GM21360 (cell line): Measurements from ENCODE around the gene LIPC.

Experiments used
- ATAC-seq: cut with Tn5 transposase; IDR thresholded peaks from one replicate; pipeline ENCODE4 v1.9.1; 2021; ENCODE audit warnings: mild to moderate bottlenecking, moderate library complexity; ENCODE audit not compliant: unreplicated experiment

Gene LIPC

GRCh38 chr15:58605931-58606530 lies 174.2 kb downstream of the LIPC start:
- ATAC-seq: no peak

- no peak for ATAC-seq
These were observed 174.8 kb downstream of the LIPC start for GRCh38 chr15:58606577-58607080.

GRCh38 chr15:58608129-58608590 lies 176.4 kb downstream of the LIPC start:
- no peak for ATAC-seq

GRCh38 chr15:58608711-58609110 lies 176.9 kb downstream of the LIPC start:
- no peak for ATAC-seq

- no peak for ATAC-seq
These were observed 180.2 kb downstream of the LIPC start for GRCh38 chr15:58611731-58612676.

- no peak for ATAC-seq
These were observed 184.4 kb downstream of the LIPC start for GRCh38 chr15:58616171-58616570.
